B cell (primary cell): ENCODE results near the gene TBC1D2.

ENCODE experiments used
- EZH2 ChIP-seq: IDR thresholded peaks from 2 replicates; pipeline ENCODE4 v1.6.1; 2012; ENCODE audit warnings: borderline replicate concordance, low read depth, mild to moderate bottlenecking, moderate library complexity, low read length; ENCODE audit not compliant: insufficient read depth, poor library complexity, severe bottlenecking
- TF ChIP-seq, protein P1 (sequence below): fragments of 200-600 bp; IDR thresholded peaks from one replicate; pipeline ENCODE4 v1.8.0; 2022; ENCODE audit warnings: antibody characterized with exemption, mild to moderate bottlenecking

DNA sequence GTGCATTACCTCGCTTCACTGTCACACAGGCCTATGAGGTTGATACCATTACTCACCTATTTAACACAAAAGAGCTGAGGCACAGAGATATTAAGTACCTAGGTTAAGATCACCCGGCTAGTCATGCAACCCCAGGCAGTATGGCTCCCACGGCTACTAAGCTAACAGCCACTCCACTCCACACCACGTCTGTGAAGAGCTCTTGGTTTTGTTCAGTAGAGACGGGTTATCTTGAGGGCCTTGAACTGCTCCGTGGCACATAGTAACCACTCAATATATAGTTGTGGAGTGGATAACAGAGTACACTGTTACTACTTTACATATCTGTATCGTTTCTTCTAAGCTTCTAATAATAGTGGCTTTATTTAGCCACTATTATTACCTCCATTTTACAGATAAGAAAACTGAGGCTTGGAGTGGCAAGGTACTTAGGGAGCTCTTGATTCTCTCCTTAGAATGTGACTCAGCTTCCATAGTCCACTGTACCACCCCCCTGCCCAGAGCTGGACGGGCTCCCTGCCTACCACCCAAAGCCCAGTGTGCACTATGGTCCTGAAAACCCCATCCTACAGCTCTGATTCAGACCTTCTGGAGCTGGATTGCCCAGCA lies 62.0 kb downstream of the TBC1D2 start:
- no peak for TF ChIP-seq EZH2
- TF ChIP-seq, protein P1, sequence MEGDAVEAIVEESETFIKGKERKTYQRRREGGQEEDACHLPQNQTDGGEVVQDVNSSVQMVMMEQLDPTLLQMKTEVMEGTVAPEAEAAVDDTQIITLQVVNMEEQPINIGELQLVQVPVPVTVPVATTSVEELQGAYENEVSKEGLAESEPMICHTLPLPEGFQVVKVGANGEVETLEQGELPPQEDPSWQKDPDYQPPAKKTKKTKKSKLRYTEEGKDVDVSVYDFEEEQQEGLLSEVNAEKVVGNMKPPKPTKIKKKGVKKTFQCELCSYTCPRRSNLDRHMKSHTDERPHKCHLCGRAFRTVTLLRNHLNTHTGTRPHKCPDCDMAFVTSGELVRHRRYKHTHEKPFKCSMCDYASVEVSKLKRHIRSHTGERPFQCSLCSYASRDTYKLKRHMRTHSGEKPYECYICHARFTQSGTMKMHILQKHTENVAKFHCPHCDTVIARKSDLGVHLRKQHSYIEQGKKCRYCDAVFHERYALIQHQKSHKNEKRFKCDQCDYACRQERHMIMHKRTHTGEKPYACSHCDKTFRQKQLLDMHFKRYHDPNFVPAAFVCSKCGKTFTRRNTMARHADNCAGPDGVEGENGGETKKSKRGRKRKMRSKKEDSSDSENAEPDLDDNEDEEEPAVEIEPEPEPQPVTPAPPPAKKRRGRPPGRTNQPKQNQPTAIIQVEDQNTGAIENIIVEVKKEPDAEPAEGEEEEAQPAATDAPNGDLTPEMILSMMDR, result no peak
